Measurements from ENCODE around the gene BMP7.

DNA sequence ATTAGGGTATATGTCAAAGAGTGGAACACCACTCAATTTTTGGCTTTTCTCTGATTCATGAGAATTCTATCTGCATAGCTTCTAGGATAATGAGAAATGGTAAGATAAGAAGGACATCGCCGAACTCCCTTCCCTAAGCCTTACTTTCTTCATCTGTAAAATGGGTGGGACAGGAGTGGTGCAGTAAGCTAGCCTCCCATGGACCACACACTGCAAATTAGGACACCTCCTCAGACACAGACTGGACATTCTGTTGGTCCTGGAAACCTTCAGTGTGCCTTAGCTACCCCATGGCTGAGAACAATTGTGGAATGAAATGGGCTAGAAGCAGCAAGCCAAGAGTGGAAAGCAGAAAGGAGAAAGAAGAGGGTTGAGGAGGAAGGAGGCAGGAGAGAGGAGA is 89.6 kb downstream of the BMP7 start:
- TF ChIP-seq, protein P1, sequence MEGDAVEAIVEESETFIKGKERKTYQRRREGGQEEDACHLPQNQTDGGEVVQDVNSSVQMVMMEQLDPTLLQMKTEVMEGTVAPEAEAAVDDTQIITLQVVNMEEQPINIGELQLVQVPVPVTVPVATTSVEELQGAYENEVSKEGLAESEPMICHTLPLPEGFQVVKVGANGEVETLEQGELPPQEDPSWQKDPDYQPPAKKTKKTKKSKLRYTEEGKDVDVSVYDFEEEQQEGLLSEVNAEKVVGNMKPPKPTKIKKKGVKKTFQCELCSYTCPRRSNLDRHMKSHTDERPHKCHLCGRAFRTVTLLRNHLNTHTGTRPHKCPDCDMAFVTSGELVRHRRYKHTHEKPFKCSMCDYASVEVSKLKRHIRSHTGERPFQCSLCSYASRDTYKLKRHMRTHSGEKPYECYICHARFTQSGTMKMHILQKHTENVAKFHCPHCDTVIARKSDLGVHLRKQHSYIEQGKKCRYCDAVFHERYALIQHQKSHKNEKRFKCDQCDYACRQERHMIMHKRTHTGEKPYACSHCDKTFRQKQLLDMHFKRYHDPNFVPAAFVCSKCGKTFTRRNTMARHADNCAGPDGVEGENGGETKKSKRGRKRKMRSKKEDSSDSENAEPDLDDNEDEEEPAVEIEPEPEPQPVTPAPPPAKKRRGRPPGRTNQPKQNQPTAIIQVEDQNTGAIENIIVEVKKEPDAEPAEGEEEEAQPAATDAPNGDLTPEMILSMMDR (IDR thresholded peaks at IDR 0.05): no peak
- no peak for TF ChIP-seq POLR2A (IDR thresholded peaks at IDR 0.05)

Measured in adrenal gland (tissue), 5 donors.